ENCODE measurements around the gene HIPK2. TPM values are rescaled to one million over a fixed set of nuclear protein-coding genes. Genes with fewer than 3 reads are reported as not detected.

HIPK2 gene
- total RNA-seq, 1 donor from 2014 or later: 45.1 TPM

DNA sequence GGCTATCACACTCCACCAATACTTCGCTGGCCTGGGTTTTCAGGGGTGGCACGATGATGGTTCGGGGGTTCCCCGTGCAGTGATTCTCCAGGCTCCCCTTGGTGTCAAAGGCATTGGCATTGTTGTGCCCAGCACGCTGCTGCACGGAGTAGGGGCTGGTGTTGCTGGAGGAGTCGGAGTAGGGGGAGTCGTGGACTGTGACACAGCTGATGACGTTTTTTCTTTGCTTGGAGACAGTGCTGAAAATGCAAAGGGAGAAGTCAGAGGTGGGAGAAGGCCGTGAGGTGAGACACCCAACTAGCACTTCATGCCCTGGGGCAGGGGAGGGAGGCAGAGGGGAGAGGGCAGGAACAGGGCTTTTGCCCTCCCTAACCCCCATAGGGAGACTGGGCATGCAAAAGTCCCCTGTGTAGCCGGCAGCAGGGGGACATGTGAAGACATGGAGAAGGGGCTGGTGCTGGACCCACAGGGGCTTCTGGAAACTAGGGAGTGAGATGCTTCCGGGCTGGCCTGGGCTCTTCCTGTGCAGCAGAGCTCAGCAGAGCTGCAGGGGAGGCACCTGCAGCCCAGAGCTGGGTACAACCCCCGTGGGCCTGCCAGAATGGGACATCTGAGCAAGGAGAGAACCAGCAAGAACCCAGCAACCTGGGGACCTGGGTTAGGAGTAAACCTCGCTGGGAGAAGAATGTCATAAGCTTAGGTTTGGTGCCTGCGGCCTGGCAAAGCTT is 193.8 kb downstream of the HIPK2 start:
- DNase-seq (ENCODE audit: low read depth): no peak
- TF ChIP-seq, protein P1, sequence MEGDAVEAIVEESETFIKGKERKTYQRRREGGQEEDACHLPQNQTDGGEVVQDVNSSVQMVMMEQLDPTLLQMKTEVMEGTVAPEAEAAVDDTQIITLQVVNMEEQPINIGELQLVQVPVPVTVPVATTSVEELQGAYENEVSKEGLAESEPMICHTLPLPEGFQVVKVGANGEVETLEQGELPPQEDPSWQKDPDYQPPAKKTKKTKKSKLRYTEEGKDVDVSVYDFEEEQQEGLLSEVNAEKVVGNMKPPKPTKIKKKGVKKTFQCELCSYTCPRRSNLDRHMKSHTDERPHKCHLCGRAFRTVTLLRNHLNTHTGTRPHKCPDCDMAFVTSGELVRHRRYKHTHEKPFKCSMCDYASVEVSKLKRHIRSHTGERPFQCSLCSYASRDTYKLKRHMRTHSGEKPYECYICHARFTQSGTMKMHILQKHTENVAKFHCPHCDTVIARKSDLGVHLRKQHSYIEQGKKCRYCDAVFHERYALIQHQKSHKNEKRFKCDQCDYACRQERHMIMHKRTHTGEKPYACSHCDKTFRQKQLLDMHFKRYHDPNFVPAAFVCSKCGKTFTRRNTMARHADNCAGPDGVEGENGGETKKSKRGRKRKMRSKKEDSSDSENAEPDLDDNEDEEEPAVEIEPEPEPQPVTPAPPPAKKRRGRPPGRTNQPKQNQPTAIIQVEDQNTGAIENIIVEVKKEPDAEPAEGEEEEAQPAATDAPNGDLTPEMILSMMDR (conservative IDR thresholded peaks at IDR 0.05; ENCODE audit: low read depth, low read length): no peak
- H3K4me3 ChIP-seq (ENCODE audit: low read depth, low read length): no peak overlapping the region

- H3K4me3 ChIP-seq (ENCODE audit: low read depth, low read length): no peak overlapping the region
- no peak for DNase-seq (ENCODE audit: low read depth)
- TF ChIP-seq, protein P1 (conservative IDR thresholded peaks at IDR 0.05; ENCODE audit: low read depth, low read length): no peak
These were observed 195.1 kb downstream of the HIPK2 start for GRCh38 chr7:139582671-139583155.

GRCh38 chr7:139582130-139582650 is 195.6 kb downstream of the HIPK2 start:
- no peak for DNase-seq (ENCODE audit: low read depth)
- H3K4me3 ChIP-seq (ENCODE audit: low read depth, low read length): no peak overlapping the region
- TF ChIP-seq, protein P1 (conservative IDR thresholded peaks at IDR 0.05; ENCODE audit: low read depth, low read length): no peak

DNA sequence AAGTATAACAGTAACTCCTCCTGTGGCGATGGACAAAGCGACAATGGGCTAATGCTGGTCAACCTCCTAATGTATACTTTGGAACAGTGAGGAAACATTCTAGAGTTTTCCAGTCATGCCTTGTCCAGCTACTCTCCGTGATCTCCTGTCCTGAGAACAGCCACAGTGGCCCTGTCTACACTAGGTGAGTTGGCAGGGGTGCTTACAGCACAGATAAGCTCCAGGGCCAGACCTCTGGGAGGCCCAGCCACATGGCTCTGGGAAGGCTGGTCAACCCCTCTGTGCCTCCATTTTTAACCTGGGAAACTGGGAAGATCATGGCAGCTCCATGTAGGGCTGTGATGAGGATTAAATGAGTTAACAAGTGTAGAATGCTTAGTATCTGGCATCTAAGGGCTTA is 197.4 kb downstream of the HIPK2 start:
- H3K4me3 ChIP-seq (ENCODE audit: low read depth, low read length): no peak overlapping the region
- DNase-seq (ENCODE audit: low read depth): no peak
- TF ChIP-seq, protein P1 (conservative IDR thresholded peaks at IDR 0.05; ENCODE audit: low read depth, low read length): no peak

DNA sequence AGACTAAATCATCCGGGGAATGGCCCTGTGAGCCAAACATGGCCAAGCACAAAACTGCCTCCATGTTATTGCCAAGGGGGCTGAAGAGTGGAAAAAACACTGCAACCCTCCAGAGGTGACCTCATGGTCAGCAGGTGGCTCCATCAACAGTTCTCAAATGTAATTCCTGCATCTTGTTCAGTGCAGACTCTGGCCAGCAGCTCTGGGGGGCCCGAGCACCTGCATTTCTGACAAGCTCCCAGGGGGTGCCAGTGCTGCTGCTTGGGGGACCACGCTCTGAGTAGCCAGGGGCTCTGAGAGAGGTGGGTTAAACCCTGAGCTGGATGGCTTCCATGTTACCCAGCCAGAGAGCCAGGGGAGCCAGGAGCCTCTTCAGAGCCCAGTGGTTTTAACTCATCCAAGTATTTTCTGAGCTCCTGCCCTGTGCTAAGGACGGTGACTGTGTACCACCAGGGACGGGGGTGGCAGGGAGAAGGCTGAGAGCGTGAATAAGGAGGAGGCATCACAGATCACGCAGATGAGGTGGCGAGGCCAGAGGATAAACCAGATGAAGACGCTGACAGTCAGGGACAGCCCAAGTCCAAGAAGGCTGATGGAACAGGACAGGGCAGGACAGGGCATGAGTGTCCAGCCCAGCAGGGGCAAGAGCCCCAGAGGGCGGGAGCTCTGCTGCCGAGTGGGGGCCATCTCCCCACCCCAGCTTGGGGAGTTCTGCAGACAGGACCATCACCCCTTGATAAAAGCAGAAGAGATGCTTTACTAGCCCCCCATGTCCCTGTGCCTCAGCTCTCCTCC is 201.4 kb downstream of the HIPK2 start:
- no peak for DNase-seq (ENCODE audit: low read depth)
- H3K4me3 ChIP-seq (ENCODE audit: low read depth, low read length): no peak overlapping the region
- TF ChIP-seq, protein P1 (conservative IDR thresholded peaks at IDR 0.05; ENCODE audit: low read depth, low read length): no peak

GRCh38 chr7:139575338-139575680 is 202.5 kb downstream of the HIPK2 start:
- TF ChIP-seq, protein P1 (conservative IDR thresholded peaks at IDR 0.05; ENCODE audit: low read depth, low read length): no peak
- H3K4me3 ChIP-seq (ENCODE audit: low read depth, low read length): no peak overlapping the region
- DNase-seq (ENCODE audit: low read depth): no peak

All from epithelial cell of proximal tubule (primary cell).